GM12891 (cell line): ENCODE measurements around the gene MED4.

Experiments used
- POLR2A ChIP-seq: IDR thresholded peaks from 2 replicates; pipeline ENCODE4 v1.6.1; 2011; ENCODE audit warnings: low read depth, low read length, control low read depth
- POLR2AphosphoS5 ChIP-seq: IDR thresholded peaks from 2 replicates; pipeline ENCODE4 v1.6.1; 2011; ENCODE audit warnings: low read depth, low read length, control low read depth
- POU2F2 ChIP-seq: IDR thresholded peaks from 2 replicates; pipeline ENCODE4 v1.6.1; 2011; ENCODE audit warnings: low read depth, mild to moderate bottlenecking, control low read depth, low read length, moderate library complexity
- SPI1 ChIP-seq: IDR thresholded peaks from 2 replicates; pipeline ENCODE4 v1.6.1; 2011; ENCODE audit warnings: low read depth, low read length, control low read depth
- TAF1 ChIP-seq: IDR thresholded peaks from 2 replicates; pipeline ENCODE4 v1.6.1; 2011; ENCODE audit warnings: low read depth, low read length, control low read depth

DNA sequence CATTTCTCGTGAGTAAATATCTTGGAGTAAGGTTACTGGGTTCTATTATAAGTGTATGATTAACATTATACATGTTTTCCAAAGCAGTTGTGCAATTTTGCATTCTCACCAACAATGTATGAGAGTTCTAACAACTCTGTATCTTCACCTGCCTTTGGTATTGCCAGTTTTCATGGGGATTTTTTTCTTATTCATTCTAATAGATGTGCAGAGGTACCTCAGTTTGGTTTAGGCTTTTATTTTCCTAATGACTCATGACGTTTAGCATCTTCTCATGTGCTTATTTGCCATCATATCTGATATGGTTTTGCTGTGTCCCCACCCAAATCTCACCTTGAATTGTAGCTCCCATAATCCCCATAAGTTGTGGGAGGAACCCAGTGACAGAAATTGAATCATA, 65.0 kb downstream of the MED4 start:
- TF ChIP-seq TAF1 = no peak
- no peak for TF ChIP-seq POLR2A
- no peak for TF ChIP-seq POLR2AphosphoS5
- TF ChIP-seq POU2F2 = no peak
- TF ChIP-seq SPI1 = no peak
